Stimulated activated CD8-positive, alpha-beta memory T cell treated with anti-CD3 and anti-CD28 coated beads, Interleukin-4, amount 100 ng/mL, for 24 hours (primary cell): Measurements from ENCODE around the gene GOSR2.
"Not testable (repeated sequence)": the region's sequence is repeated elsewhere in the genome, so short reads cannot be mapped to it uniquely, and the experiment has no call there.

Source experiments
- DNase-seq: peaks from one replicate; pipeline ENCODE4 v3.0.0-alpha.2; 2020; ENCODE audit warnings: low read depth

The GOSR2 gene

GRCh38 chr17:46894024-46894423 is 28.9 kb upstream of the GOSR2 start:
- no peak for DNase-seq

- DNase-seq: no peak
Measured at GRCh38 chr17:46894476-46895151, 28.3 kb upstream of the GOSR2 start.

GRCh38 chr17:46895171-46895570 is 27.8 kb upstream of the GOSR2 start:
- no peak for DNase-seq

- no peak for DNase-seq
Measured at GRCh38 chr17:46896991-46897390, 26.0 kb upstream of the GOSR2 start.

DNA sequence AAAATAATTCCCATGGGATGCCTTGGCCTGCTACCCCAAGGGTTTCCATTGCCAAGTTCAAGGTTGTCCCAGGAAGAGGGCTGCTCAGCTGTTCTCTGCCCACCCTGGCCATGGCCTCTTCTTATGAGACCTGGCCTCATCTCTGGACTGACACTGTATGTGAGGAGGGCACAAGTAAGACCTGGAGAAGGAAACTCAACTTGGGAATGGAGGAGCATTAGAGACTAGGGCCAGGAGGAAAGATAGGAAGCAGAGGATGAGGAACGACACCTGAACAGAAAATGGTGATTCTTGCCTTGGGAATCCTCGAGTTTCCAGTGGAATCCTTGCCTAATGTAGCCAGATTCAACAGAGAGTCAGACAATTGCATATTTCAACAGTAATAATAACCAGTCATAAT is 24.6 kb upstream of the GOSR2 start:
- DNase-seq: no peak

DNA sequence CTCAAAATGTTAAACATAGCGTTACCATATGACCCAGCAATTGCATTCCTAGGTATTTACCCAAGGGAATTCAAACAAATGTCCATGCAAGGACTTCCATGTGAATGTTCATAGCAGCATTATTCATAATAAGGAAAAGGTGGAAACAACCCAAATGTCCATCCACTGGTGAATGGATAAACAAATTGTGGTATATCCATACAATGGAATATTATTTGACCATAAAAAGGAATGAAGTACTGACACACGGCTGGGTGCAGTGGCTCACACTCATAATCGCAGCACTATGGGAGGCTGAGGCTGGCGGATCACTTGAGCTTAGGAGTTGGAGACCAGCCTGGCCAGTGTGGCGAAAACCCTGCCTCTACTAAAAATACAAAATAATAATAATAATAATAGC is 24.1 kb upstream of the GOSR2 start:
- DNase-seq: no peak

DNA sequence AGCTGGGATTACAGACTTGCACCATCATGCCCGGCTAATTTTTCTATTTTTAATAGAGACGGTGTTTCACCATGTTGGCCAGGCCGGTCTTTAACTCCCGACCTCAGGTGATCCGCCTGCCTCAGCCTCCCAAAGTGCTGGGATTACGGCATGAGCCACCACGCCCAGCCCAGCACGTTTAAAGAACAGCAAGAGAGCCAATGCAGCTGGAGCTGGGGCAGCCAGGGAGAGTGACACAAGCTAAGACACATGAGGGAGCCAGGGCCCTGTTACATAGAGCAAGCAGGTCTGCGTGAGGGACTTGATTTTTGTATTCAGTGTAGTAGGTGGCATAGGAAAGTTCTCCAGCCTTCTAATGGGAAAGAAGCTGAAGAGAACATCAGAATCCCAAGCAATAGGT is 21.7 kb upstream of the GOSR2 start:
- no peak for DNase-seq

DNA sequence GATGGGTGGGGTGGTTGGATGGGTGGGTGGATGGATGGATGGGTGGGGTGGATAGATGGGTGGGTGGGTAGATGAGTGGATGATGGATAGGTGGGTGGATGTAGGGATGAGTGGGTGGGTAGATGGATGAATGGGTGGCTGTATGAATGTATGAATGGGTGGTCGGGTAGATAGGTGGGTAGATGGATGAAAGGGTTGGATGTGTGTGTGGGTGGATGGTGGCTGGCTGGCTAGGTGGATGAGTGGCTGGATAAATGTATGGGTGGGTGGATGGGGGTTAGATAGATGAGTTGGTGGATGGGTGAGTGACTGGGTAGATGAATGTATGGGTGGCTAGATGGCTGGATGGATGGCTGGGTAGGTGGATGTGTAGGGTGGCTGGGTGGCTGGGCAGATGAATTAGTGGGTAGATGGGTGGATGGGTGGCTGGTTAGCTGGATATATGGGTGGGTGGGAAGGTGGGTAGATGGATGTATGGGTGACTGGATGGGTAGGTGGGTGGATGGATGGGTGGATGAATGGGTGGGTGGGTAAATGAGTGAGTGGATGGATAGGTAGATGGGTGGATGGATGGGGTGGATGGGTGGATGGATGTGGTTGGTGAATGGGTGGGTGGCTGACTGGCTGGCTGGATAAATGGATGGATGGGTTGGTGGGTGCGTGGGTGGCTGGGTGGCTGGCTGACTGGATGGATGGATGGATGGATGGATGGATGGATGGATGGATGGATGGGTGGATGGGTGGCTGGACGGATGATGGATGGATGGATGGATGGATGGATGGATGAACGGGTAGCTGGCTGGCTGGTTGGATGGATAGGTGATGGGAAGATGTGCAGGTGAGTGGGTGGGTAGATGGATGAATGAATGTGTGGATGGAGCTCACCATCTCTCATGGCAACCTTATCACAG is 18.9 kb upstream of the GOSR2 start:
- no peak for DNase-seq

DNA sequence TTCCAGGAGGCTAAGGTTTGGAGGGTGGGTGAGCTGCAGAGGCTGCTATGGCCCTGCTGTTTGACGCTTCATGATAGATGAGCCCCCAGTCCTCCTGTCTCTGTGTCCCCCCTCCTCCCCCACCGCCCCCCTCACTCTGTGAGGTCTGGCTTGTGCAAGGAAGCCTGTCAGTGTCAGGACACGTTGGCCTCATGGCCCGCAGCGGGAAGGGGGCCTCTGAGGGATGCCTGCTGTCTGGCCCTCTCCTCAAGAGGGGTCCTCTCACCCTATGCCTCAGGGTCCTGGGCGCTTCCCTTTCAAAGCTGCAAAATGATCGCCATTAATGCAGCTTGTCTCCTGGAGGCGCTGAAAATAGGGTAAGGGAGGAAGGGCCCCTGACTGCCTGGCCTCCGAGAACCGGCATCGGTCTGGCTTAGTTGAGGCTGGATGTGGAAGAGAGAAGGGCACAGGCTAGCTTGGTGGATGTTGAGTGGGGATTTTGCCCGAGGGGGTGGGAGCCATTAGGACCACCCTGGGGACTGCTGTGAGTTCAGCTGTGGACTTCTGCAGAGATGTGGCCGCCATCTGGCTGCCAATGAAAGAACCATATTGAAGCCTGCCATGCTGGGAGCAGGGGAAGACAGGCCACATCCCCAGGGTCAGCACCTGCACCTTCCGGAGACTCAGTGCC is 14.8 kb upstream of the GOSR2 start:
- DNase-seq: no peak

- DNase-seq: no peak
Measured at GRCh38 chr17:46910179-46910927, 12.6 kb upstream of the GOSR2 start.

DNA sequence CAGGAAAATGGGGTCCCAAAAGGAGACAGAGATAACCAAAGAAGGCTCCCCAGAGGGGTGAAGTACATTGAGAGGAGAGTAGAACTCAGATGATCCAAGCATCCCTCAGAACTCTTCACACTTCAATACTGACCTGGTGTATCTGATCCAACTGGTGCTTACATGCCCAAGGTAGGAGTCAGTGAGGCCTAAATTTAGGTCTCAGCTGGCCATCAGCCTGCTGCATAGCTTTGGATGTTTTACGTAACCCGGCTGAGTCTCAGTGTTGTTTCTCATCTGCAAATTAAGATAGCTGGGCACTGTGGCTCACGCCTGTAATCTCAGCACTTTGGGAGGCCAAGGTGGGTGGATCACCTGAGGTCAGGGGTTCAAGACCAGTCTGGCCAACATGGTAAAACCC is 11.6 kb upstream of the GOSR2 start:
- DNase-seq: no peak

GRCh38 chr17:46915596-46915995 is 7.4 kb upstream of the GOSR2 start:
- no peak for DNase-seq

- DNase-seq: no peak
Measured at GRCh38 chr17:46916211-46916610, 6.7 kb upstream of the GOSR2 start.

DNA sequence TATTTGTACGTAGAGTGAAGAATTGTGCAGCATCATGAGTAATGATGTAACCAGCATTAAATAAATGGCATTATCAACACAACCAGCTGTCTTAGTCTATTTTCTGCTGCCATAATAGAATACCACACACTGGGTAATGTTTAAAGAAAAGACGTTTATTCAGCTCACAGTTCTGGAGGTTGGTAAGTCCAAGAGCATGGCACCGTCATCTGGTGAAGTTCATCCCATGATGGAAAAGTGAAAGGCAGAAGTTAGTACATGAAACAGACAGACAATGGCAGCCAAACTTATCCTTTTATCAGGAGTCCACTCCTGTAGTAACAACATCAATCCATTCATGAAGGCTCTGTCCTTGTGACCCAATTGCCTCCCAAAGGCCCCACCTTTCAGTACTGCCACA is 6.3 kb upstream of the GOSR2 start:
- no peak for DNase-seq

GRCh38 chr17:46917041-46917440 is 5.9 kb upstream of the GOSR2 start:
- no peak for DNase-seq

DNA sequence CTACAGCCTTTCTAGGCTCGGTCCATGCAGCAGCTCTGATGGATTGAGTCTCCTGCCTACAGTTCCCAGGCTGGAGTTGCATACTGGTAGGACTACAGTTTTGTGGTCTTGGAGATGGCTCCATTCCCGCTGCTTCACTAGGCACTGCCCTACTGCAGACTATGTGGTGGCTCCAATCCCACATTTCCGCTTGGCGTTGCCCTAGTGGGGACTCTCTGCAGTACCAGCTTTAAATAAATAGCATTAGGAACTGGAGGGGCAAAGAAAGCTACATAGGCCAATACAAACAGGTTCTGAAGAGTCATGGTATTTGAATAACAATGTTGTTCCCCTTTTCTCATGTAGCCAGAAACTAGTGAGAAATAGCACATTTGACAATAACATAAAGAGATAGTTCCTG is 5.4 kb upstream of the GOSR2 start:
- DNase-seq: no peak

DNA sequence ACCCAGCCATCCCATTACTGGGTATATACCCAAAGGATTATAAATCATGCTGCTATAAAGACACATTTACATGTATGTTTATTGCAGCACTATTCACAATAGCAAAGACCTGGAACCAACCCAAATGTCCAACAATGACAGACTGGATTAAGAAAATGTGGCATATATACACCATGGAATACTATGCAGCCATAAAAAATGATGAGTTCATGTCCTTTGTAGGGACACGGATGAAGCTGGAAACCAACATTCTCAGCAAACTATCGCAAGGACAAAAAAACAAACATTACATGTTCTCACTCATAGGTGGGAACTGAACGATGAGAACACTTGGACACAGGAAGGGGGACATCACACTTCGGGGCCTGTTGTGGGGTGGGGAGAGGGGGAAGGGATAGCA is 998 bp upstream of the GOSR2 start:
- not testable (repeated sequence) for DNase-seq

- DNase-seq: no peak
Measured at GRCh38 chr17:46922487-46922803, 515 bp upstream of the GOSR2 start.

DNA sequence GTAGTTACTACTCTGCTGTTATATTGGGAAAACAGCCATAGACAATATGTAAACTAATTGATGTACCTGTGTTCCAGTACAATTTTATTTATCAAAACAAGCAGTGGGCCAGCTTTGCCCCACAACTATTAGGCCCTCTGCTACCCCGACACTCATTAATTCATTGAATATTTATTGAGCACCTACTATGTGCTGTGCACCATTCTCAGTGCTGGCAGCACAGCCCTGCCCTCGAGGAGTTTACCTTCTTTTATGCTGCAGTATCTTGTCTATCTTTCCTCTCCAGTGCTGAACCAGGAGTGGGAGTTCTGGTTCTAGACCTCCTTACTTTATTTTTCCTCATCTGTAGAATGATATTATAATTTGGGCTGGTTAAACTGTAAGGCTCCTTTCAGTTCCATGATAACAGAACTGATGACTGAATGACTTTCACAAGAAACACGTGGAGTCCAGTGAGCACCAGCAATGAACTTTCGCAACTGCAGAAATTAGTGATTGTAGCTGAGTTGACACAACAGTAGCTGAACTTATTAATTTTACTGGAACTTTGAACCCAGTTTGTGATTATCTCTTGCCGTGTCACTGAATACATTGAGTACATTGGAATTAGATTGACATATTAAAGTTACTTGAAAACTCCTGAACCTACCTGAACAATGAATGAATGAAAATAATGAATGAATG is 2.4 kb downstream of the GOSR2 start:
- DNase-seq: no peak

GRCh38 chr17:46928467-46929261 is 5.7 kb downstream of the GOSR2 start:
- no peak for DNase-seq

- no peak for DNase-seq
Measured at GRCh38 chr17:46929413-46929812, 6.5 kb downstream of the GOSR2 start.
